22Rv1 (cell line): ENCODE data around the gene USP11.
"Not testable (repeated sequence)": the region's sequence is repeated elsewhere in the genome, so short reads cannot be mapped to it uniquely, and the experiment has no call there.

Source experiments
- H3K27ac ChIP-seq: fragments of 450-650 bp; 2 replicates; pipeline ENCODE4 v1.5.1; 2017
- ZFX ChIP-seq: fragments of 450-650 bp; IDR thresholded peaks from 2 replicates; pipeline ENCODE4 v1.6.1; 2017; ENCODE audit warnings: antibody characterized with exemption, borderline replicate concordance
- TF ChIP-seq, protein P1 (sequence below): fragments of 450-650 bp; IDR thresholded peaks from 2 replicates; pipeline ENCODE4 v1.5.1; 2017; ENCODE audit warnings: mild to moderate bottlenecking

Gene USP11

GRCh38 chrX:47273011-47273730 is 40.4 kb downstream of the USP11 start:
- TF ChIP-seq, protein P1, sequence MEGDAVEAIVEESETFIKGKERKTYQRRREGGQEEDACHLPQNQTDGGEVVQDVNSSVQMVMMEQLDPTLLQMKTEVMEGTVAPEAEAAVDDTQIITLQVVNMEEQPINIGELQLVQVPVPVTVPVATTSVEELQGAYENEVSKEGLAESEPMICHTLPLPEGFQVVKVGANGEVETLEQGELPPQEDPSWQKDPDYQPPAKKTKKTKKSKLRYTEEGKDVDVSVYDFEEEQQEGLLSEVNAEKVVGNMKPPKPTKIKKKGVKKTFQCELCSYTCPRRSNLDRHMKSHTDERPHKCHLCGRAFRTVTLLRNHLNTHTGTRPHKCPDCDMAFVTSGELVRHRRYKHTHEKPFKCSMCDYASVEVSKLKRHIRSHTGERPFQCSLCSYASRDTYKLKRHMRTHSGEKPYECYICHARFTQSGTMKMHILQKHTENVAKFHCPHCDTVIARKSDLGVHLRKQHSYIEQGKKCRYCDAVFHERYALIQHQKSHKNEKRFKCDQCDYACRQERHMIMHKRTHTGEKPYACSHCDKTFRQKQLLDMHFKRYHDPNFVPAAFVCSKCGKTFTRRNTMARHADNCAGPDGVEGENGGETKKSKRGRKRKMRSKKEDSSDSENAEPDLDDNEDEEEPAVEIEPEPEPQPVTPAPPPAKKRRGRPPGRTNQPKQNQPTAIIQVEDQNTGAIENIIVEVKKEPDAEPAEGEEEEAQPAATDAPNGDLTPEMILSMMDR = no peak
- TF ChIP-seq ZFX = no peak
- no peak overlapping the region for H3K27ac ChIP-seq

- TF ChIP-seq ZFX = no peak
- TF ChIP-seq, protein P1 = no peak
- no peak overlapping the region for H3K27ac ChIP-seq
Measured at GRCh38 chrX:47278691-47279090, 45.9 kb downstream of the USP11 start.

GRCh38 chrX:47283015-47283771 is 50.4 kb downstream of the USP11 start:
- TF ChIP-seq ZFX = no peak
- TF ChIP-seq, protein P1 = no peak
- no peak overlapping the region for H3K27ac ChIP-seq

DNA sequence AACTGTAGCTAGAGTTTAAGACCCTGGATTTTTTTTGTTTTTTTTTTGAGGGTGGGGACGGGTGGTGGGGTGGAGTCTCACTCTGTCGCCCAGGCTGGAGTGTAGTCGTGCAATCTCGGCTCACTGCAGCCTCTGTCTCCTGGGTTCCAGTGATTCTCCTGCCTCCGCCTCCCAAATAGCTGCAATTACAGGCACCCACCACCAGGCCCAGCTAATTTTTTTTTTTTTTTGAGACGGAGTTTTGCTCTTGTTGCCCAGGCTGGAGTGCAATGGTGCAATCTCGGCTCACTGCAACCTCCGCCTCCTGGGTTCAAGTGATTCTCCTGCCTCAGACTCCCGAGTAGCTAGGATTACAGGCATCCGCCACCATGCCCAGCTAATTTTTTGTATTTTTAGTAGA is 51.8 kb downstream of the USP11 start:
- not testable (repeated sequence) for H3K27ac ChIP-seq
- TF ChIP-seq, protein P1 = peak; percentile 13; the same call in 1 of the 2 replicates

DNA sequence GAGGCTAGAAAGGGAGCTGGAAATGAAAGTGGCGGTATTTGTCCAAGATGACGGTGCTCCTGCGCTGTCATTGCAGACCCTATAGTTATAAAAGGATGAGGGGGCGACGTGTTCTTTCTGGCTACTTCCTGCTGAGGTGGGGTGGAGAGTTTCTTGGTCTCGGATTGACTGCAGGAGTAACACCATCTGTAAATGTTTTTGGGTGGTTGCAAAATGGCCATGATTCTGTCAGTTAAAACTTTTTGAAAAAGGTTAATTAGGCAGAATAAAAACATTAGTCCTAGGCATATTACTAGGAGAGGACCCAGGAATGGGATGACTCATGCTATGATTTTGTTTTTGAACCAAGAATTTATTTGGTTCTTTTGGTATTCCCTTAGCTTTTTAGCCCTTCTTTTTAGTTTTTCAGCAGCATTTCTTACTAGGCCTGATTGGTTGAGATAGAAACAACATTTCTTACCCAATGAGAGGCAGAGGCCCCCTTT is 53.1 kb downstream of the USP11 start:
- H3K27ac ChIP-seq = no peak overlapping the region
- TF ChIP-seq ZFX = no peak

DNA sequence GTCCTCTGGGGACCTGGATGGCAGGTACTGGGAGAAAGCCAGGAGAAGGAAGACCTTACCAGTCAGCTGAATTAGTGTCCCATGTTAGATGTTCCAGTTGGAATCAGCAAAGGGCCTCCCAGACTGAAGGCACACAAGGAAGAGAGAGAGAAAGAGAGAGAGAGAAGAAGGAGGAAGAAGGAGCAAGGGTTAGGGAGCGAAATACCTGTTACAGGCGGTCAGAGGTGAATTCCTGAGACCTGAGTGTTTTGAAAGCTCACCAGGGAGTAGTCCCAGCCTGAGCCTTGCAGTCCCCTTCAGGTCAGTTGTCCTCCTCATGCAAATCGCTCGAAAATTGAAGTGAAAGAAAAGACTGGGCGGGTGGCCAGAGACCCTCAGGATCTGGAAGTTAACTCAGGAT is 60.3 kb downstream of the USP11 start:
- H3K27ac ChIP-seq = no peak overlapping the region
- TF ChIP-seq, protein P1 = no peak

GRCh38 chrX:47296766-47297365 is 64.1 kb downstream of the USP11 start:
- H3K27ac ChIP-seq = no peak overlapping the region
- TF ChIP-seq, protein P1 = no peak
- TF ChIP-seq ZFX = no peak
